K562 (cell line): ENCODE measurements around the gene KCNK1. TPM values are rescaled to one million over a fixed set of nuclear protein-coding genes. Genes with fewer than 3 reads are reported as not detected.
A peak's percentile ranks its signal among the peaks of the same experiment; 100 is the strongest.

Experiments
- ADNP ChIP-seq: fragments of 200-800 bp; sonication (Bioruptor generic); IDR thresholded peaks from 2 replicates; pipeline ENCODE4 v1.6.1; 2016; ENCODE audit warnings: missing genetic modification characterization, missing compliant biosample characterization
- CHCHD3 ChIP-seq: fragments of 250-450 bp; sonication (Bioruptor Pico); IDR thresholded peaks from 2 replicates; pipeline ENCODE4 v2.1.2; 2022; ENCODE audit warnings: mild to moderate bottlenecking
- E2F4 ChIP-seq: sonication (generic); formaldehyde crosslinking; IDR thresholded peaks from 2 replicates; pipeline ENCODE4 v1.8.0; 2022; ENCODE audit warnings: mild to moderate bottlenecking, low read depth, missing genetic modification reagents
- HSF4 ChIP-seq: fragments of 250-450 bp; sonication (Bioruptor Pico); IDR thresholded peaks from 2 replicates; pipeline ENCODE4 v2.1.2; 2022; ENCODE audit warnings: mild to moderate bottlenecking, moderate library complexity, borderline replicate concordance
- REST ChIP-seq, 2 experiments: fragments of 450-650 bp; formaldehyde crosslinking in 1 of 2; IDR thresholded peaks; 2 replicates each; pipeline versions ENCODE4 v1.4.0 to v1.6.1; 2014 to 2020; ENCODE audit warnings: mild to moderate bottlenecking in 2 of 2, borderline replicate concordance in 1 of 2, low read depth in 1 of 2
- SETDB1 ChIP-seq: IDR thresholded peaks from one replicate; pipeline ENCODE4 v1.6.1; 2012; ENCODE audit warnings: low read length, control low read depth, inconsistent platforms
- SP1 ChIP-seq: sonication (generic); formaldehyde crosslinking; IDR thresholded peaks from 2 replicates; pipeline ENCODE4 v1.8.1; 2022; ENCODE audit warnings: mild to moderate bottlenecking, missing genetic modification reagents
- STAT5B ChIP-seq: fragments of 250-450 bp; sonication (Bioruptor Pico); IDR thresholded peaks from 2 replicates; pipeline ENCODE4 v1.8.0; 2021; ENCODE audit warnings: mild to moderate bottlenecking, inconsistent platforms
- TBL1XR1 ChIP-seq, 2 experiments: IDR thresholded peaks; 2 replicates each; pipeline ENCODE4 v1.6.1; 2012; ENCODE audit warnings: improper control_type of control experiment in 2 of 2, low read length in 2 of 2, mild to moderate bottlenecking in 1 of 2
- ZBTB17 ChIP-seq: fragments of 450-650 bp; formaldehyde crosslinking; IDR thresholded peaks from 2 replicates; pipeline ENCODE4 v1.4.0; 2020; ENCODE audit warnings: mild to moderate bottlenecking
- ZNF41 ChIP-seq: fragments of 250-450 bp; sonication (Bioruptor Pico); conservative IDR thresholded peaks from 2 replicates; pipeline ENCODE4 v1.4.0; 2020; ENCODE audit warnings: mild to moderate bottlenecking
- ZNF431 ChIP-seq: sonication (generic); formaldehyde crosslinking; IDR thresholded peaks from 2 replicates; pipeline ENCODE4 v1.8.0; 2022; ENCODE audit warnings: mild to moderate bottlenecking, missing genetic modification reagents
- ZNF512 ChIP-seq: IDR thresholded peaks from 2 replicates; pipeline ENCODE4 v1.6.1; 2016; ENCODE audit warnings: missing genetic modification characterization, missing compliant biosample characterization
- ZNF639 ChIP-seq, 2 experiments: fragments of 200-800 bp in 1 of 2; sonication (Bioruptor generic) in 1 of 2; sonication (generic) in 1 of 2; formaldehyde crosslinking in 1 of 2; IDR thresholded peaks in 1 of 2; conservative IDR thresholded peaks in 1 of 2; 2 replicates each; pipeline versions ENCODE4 v1.5.0 to v1.6.1; 2016 to 2020; ENCODE audit warnings: missing compliant biosample characterization in 1 of 2, missing genetic modification characterization in 1 of 2, missing genetic modification reagents in 1 of 2
- ZNF695 ChIP-seq: fragments of 450-650 bp; formaldehyde crosslinking; IDR thresholded peaks from 2 replicates; pipeline ENCODE4 v1.4.0; 2020; ENCODE audit warnings: mild to moderate bottlenecking, moderate library complexity
- polyA plus RNA-seq, 8 experiments: library from polyadenylated mRNA; depleted of rRNA in 4 of 8; stranded (reverse) in 5 of 8; unstranded in 3 of 8; fragments of >200 nt; fragmentation: Nextera tagmentation in 2 of 8; fragmentation: Illumina TruSeq in 1 of 8; extraction: Ambion mirVana in 2 of 8; extraction: Trizol in 1 of 8; gene quantifications; 2 replicates each; pipeline versions ENCODE4 v1.2.1 to v1.2.3, GENCODE V29; 2011 to 2014; ENCODE audit warnings: inconsistent platforms in 1 of 8, missing spikeins in 1 of 8
- total RNA-seq, 7 experiments: library from RNA; depleted of rRNA in 6 of 7; stranded (reverse); fragments of >200 nt in 6 of 7; fragmentation: Illumina TruSeq in 2 of 7; extraction: Trizol in 2 of 7; gene quantifications; 2 replicates each; pipeline versions ENCODE4 v1.2.1 to v1.2.3, GENCODE V29; 2011 to 2021; ENCODE audit warnings: low replicate concordance in 1 of 7

The KCNK1 gene
- total and polyA plus RNA-seq, 9 of the 15 experiments (the other 6 are each of a cell fraction or from before 2014, with no cell fraction given), result 3.1 to 22.7 (median 6.0) TPM

GRCh38 chr1:233665575-233666270 is 51.8 kb downstream of the KCNK1 start (continued):
- peak; percentile 42; the same call in 1 of the 2 replicates for TF ChIP-seq REST (IDR thresholded peaks at IDR 0.05; ENCODE audit: borderline replicate concordance)
- TF ChIP-seq REST (CRISPR knock-in tag; IDR thresholded peaks at IDR 0.05; ENCODE audit: low read depth), result peak; percentile 96
- TF ChIP-seq HSF4 (CRISPR knock-in tag), result peak; percentile 100
- peak; percentile 100 for TF ChIP-seq ZNF41 (CRISPR knock-in tag)
- TF ChIP-seq ZNF695 (CRISPR knock-in tag), result peak; percentile 100
- TF ChIP-seq STAT5B (CRISPR knock-in tag), result peak; percentile 100
- TF ChIP-seq CHCHD3 (CRISPR knock-in tag), result peak; percentile 98
- TF ChIP-seq ZNF431 (CRISPR knock-in tag), result no peak
- peak; percentile 52; the same call in 1 of the 2 replicates for TF ChIP-seq SP1 (CRISPR knock-in tag)
- no peak for TF ChIP-seq E2F4 (CRISPR knock-in tag)
- TF ChIP-seq ZBTB17, result peak; percentile 99
- no peak for TF ChIP-seq ZNF512
- peak; percentile 68 to 93; a peak in 3 of 4 replicates for TF ChIP-seq TBL1XR1 (IDR thresholded peaks at IDR 0.05; ENCODE audit: low read length in 2 of 2)
- TF ChIP-seq ADNP, result peak; percentile 95
- TF ChIP-seq SETDB1, result no peak
- peak in 1 of 2 experiments; percentile 100; a peak in 2 of 4 replicates for TF ChIP-seq ZNF639 (CRISPR knock-in tag; conservative IDR thresholded peaks at IDR 0.05 in 1 of 2, IDR thresholded peaks at IDR 0.05 in 1 of 2)
